ENCODE measurements around the gene SOX5. TPM values are rescaled to one million over a fixed set of nuclear protein-coding genes. Genes with fewer than 3 reads are reported as not detected.

Gene SOX5
- total and polyA plus RNA-seq, 12 donors, result 0.17 to 4.3 (median 2.4) TPM

GRCh38 chr12:23959826-23960225 lies 10.4 kb upstream of the SOX5 start:
- H3K9me3 ChIP-seq, result no peaks in the 10 kb centered on the region
- intact Hi-C loops (cut with DNase I), result no loop called here
- TF ChIP-seq, protein P1, sequence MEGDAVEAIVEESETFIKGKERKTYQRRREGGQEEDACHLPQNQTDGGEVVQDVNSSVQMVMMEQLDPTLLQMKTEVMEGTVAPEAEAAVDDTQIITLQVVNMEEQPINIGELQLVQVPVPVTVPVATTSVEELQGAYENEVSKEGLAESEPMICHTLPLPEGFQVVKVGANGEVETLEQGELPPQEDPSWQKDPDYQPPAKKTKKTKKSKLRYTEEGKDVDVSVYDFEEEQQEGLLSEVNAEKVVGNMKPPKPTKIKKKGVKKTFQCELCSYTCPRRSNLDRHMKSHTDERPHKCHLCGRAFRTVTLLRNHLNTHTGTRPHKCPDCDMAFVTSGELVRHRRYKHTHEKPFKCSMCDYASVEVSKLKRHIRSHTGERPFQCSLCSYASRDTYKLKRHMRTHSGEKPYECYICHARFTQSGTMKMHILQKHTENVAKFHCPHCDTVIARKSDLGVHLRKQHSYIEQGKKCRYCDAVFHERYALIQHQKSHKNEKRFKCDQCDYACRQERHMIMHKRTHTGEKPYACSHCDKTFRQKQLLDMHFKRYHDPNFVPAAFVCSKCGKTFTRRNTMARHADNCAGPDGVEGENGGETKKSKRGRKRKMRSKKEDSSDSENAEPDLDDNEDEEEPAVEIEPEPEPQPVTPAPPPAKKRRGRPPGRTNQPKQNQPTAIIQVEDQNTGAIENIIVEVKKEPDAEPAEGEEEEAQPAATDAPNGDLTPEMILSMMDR (IDR thresholded peaks at IDR 0.05), result no peak
- ATAC-seq, result no peak
- H3K4me1 ChIP-seq, result no peaks in the 10 kb centered on the region
- WGBS, 2 donors, result 84 to 94% methylated on average over 1 of the region's 1 CpG
- H3K4me3 ChIP-seq, result no peak overlapping the region
- H3K27me3 ChIP-seq, result no peaks in the 10 kb centered on the region
- no peak for DNase-seq
- H3K27ac ChIP-seq, result no peak overlapping the region
- H3K36me3 ChIP-seq, result no peaks in the 10 kb centered on the region

- TF ChIP-seq, protein P1 (IDR thresholded peaks at IDR 0.05), result no peak
- Histone ChIP-seq H3K9me3 (no peaks in the 10 kb centered on the region), H3K27ac (no peak overlapping the region), H3K4me3 (no peak overlapping the region), H3K4me1 (peaks cover 0 to 6% (median 0%) of the 10 kb centered on the region in 9 donors), H3K27me3 (peaks cover 0 to 11% (median 6%) of the 10 kb centered on the region in 7 donors), H3K36me3 (no peaks in the 10 kb centered on the region)
- no peak for ATAC-seq
- intact Hi-C loops (cut with DNase I), result no loop called here
- no peak for DNase-seq
These were observed 4.9 kb upstream of the SOX5 start for GRCh38 chr12:23954332-23954731.

DNA sequence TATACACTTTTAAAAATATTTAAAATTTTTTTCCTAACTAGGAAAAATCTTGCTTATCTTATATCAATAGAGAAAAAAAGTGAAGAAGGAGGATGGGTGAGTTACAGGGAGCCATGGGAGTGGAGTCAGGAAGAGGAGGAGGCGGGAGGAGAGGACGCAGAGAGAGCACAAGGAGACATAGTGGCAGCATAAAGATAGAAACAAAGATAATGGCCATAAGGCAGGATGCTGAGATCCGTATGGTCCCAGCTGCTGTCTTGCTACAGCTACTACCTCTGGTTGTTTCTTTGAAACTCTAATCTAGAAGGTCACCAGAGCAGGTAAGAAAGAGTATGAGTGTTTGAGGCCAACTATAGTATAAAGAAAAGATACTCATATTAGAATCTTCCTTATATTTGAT lies 2.6 kb upstream of the SOX5 start:
- DNase-seq, result no peak
- WGBS, 2 donors, result 74 to 76% methylated on average over 3 of the region's 3 CpGs
- ATAC-seq, result no peak
- H3K27ac ChIP-seq, result no peak overlapping the region
- H3K9me3 ChIP-seq, result no peaks in the 10 kb centered on the region
- intact Hi-C loops (cut with DNase I), result no loop called here
- no peaks in the 10 kb centered on the region for H3K36me3 ChIP-seq
- H3K4me3 ChIP-seq, result no peak overlapping the region
- TF ChIP-seq, protein P1 (IDR thresholded peaks at IDR 0.05), result no peak
- peaks cover 0 to 6% (median 0%) of the 10 kb centered on the region in 9 donors for H3K4me1 ChIP-seq
- peaks cover 0 to 30% (median 15%) of the 10 kb centered on the region in 7 donors for H3K27me3 ChIP-seq

DNA sequence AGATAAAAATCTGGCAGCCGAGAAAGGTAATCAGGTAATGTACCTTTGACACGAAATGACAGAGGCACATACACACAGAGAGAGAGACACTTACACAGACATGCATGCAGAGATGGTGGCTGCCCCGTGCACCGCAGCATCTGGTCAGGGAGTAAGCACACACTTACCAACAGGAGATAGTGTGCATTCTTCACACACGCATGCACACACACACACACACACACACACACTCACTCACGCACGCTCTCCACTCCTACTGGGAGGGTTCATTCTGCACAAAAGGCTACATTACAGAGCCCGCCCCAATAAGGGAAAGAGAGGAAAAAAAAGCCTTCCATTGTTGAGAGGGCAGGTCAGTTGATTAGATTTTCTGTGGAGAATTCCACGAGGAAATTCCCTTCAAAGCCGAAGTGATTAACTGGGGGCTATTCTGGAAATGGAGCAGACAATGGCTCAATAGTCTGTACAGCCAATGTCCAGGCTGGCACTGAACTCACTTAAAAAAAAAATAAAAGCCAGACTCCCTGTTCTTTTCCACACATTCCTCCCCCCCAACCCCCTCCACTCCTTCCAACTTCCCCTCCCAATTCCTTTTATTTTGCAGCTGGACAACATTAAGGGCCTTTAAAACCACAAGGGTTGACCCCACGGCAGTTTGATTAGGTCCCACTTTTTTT lies 1.4 kb upstream of the SOX5 start:
- H3K4me3 ChIP-seq, result peak overlapping the region in 9 of 10 donors; percentile 29 to 56 (median 50)
- DNase-seq (peak in 1 of 2 donors; percentile 20), ATAC-seq (peak in 7 of 8 donors; percentile 20 to 67 (median 52))
- 14 to 16% methylated on average over 11 of the region's 11 CpGs for WGBS, 2 donors
- intact Hi-C loops (cut with DNase I), result no loop called here
- TF ChIP-seq, protein P1 (IDR thresholded peaks at IDR 0.05), result no peak
- peaks cover 0 to 6% (median 0%) of the 10 kb centered on the region in 9 donors for H3K4me1 ChIP-seq
- peak overlapping the region in 3 of 10 donors; percentile 9 to 56 (median 45) for H3K27ac ChIP-seq
- no peaks in the 10 kb centered on the region for H3K36me3 ChIP-seq
- H3K9me3 ChIP-seq, result no peaks in the 10 kb centered on the region
- peaks cover 0 to 41% (median 15%) of the 10 kb centered on the region in 7 donors for H3K27me3 ChIP-seq

All from heart right ventricle (tissue), 16 donors.